HG02840 (cell line): Measurements from ENCODE around the gene HNRNPD.
"Not testable (repeated sequence)": the region's sequence is repeated elsewhere in the genome, so short reads cannot be mapped to it uniquely, and the experiment has no call there.

Experiments used
- ATAC-seq: cut with Tn5 transposase; IDR thresholded peaks from one replicate; pipeline ENCODE4 v1.9.1; 2021; ENCODE audit warnings: mild to moderate bottlenecking, moderate library complexity, moderate number of reproducible peaks; ENCODE audit not compliant: unreplicated experiment, low FRiP score

Gene HNRNPD

GRCh38 chr4:82373486-82373815, 340 bp downstream of the HNRNPD start:
- ATAC-seq: peak; percentile 17

- no peak for ATAC-seq
These were observed 990 bp downstream of the HNRNPD start for GRCh38 chr4:82372517-82373485.

GRCh38 chr4:82371497-82371896, 2.3 kb downstream of the HNRNPD start:
- no peak for ATAC-seq

- ATAC-seq: no peak
These were observed 6.2 kb downstream of the HNRNPD start for GRCh38 chr4:82367438-82368097.

GRCh38 chr4:82366431-82366830, 7.4 kb downstream of the HNRNPD start:
- not testable (repeated sequence) for ATAC-seq

- no peak for ATAC-seq
These were observed 9.8 kb downstream of the HNRNPD start for GRCh38 chr4:82363896-82364487.

GRCh38 chr4:82362565-82362964, 11.2 kb downstream of the HNRNPD start:
- no peak for ATAC-seq

- no peak for ATAC-seq
These were observed 13.3 kb downstream of the HNRNPD start for GRCh38 chr4:82360298-82361177.

- no peak for ATAC-seq
These were observed 14.9 kb downstream of the HNRNPD start for GRCh38 chr4:82358847-82359246.

GRCh38 chr4:82357640-82358039, 16.2 kb downstream of the HNRNPD start:
- no peak for ATAC-seq

GRCh38 chr4:82354788-82355187, 19.0 kb downstream of the HNRNPD start:
- ATAC-seq: no peak

- no peak for ATAC-seq
These were observed 20.9 kb downstream of the HNRNPD start for GRCh38 chr4:82352825-82353366.

- ATAC-seq: no peak
These were observed 21.5 kb downstream of the HNRNPD start for GRCh38 chr4:82352118-82352824.

GRCh38 chr4:82346126-82346525, 27.7 kb downstream of the HNRNPD start:
- ATAC-seq: no peak

GRCh38 chr4:82335043-82335442, 38.7 kb downstream of the HNRNPD start:
- ATAC-seq: no peak

- ATAC-seq: not testable (repeated sequence)
These were observed 40.1 kb downstream of the HNRNPD start for GRCh38 chr4:82333641-82334040.

GRCh38 chr4:82331814-82332213, 42.0 kb downstream of the HNRNPD start:
- ATAC-seq: no peak

- no peak for ATAC-seq
These were observed 53.4 kb downstream of the HNRNPD start for GRCh38 chr4:82320351-82320750.

- not testable (repeated sequence) for ATAC-seq
These were observed 70.7 kb downstream of the HNRNPD start for GRCh38 chr4:82303063-82303462.
